ENCODE data around the gene CPSF7.

DNA sequence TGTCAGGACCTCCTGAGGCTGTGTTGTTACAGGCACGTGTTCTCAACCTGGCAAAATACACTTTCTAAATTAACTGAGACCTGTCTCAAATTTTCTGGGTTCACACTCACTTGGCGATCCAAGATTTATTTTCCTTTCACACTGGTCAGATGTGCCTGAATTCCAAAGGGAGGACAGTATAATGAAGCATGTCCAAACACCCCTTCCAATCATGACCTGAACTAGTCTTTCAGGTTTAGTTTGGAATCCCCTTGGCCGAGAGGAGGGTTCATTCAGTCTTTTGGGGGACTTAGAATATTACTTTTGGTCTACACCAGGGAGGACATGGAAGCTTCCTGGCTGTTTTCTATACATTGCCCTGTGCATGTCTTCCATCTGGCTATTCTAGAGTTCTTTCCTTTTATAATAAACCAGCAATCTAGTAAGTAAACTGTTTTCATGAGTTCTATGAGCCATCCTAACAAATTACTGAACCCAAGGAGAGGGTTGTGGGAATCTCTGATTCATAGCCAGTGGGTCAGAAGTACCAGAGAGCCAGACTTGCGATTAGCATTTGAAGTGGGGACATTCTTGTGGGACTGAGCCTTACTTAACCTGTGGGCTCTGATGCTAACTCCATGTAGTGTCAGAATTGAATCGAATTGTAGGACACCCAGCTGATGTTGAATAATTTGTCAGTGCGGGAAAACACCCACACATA is 52.2 kb downstream of the CPSF7 start:
- TF ChIP-seq, protein P1, sequence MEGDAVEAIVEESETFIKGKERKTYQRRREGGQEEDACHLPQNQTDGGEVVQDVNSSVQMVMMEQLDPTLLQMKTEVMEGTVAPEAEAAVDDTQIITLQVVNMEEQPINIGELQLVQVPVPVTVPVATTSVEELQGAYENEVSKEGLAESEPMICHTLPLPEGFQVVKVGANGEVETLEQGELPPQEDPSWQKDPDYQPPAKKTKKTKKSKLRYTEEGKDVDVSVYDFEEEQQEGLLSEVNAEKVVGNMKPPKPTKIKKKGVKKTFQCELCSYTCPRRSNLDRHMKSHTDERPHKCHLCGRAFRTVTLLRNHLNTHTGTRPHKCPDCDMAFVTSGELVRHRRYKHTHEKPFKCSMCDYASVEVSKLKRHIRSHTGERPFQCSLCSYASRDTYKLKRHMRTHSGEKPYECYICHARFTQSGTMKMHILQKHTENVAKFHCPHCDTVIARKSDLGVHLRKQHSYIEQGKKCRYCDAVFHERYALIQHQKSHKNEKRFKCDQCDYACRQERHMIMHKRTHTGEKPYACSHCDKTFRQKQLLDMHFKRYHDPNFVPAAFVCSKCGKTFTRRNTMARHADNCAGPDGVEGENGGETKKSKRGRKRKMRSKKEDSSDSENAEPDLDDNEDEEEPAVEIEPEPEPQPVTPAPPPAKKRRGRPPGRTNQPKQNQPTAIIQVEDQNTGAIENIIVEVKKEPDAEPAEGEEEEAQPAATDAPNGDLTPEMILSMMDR (IDR thresholded peaks at IDR 0.05): no peak
- no peak for TF ChIP-seq POLR2A (IDR thresholded peaks at IDR 0.05)
- TF ChIP-seq EP300 (IDR thresholded peaks at IDR 0.05): no peak
